ENCODE results near the gene TIMM17B.

DNA sequence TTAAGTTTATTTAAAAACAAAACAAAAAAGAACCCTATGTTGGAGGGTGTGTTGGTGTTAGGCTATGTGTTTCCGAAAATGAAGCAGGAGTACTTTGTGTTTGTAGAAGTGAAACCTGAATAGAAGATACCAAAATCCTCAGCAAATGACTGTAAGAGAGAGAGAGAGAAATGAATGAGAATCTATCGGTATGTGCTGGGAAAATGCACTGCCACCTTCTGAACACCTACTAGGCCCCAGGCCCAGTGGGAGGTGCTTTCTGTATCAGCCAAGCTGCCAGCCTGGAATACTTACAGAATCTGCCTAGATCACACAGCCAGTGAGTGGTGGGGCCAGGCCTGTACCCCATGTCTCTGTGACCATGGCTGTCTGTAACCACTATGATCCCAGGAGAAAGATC lies 36.2 kb upstream of the TIMM17B start:
- no peak for TF ChIP-seq EZH2 (IDR thresholded peaks at IDR 0.05)
- no peak for TF ChIP-seq POLR2AphosphoS5 (IDR thresholded peaks at IDR 0.05; ENCODE audit: borderline replicate concordance, low read depth, low read length)
- no peak for TF ChIP-seq FOXP2 (optimal IDR thresholded peaks at IDR 0.05; ENCODE audit: control extremely low read depth, extremely low read length, insufficient read depth)

All from SK-N-MC (cell line).